Activated CD4-positive, alpha-beta T cell treated with anti-CD3 and anti-CD28 coated beads, Interleukin-2, amount 50 U/mL, for 4 hours (primary cell): ENCODE data around the gene AOAH.

Source experiments
- DNase-seq, 2 experiments: peaks; one replicate each; pipeline ENCODE4 v3.0.0-alpha.2; 2020

The AOAH gene

GRCh38 chr7:36626111-36626510 is 98.2 kb downstream of the AOAH start:
- no peak for DNase-seq

- no peak for DNase-seq
These were observed 99.0 kb downstream of the AOAH start for GRCh38 chr7:36625247-36625646.

- no peak for DNase-seq
These were observed 101.0 kb downstream of the AOAH start for GRCh38 chr7:36623247-36623646.

GRCh38 chr7:36621396-36621795 is 102.9 kb downstream of the AOAH start:
- DNase-seq, result no peak

GRCh38 chr7:36620166-36620708 is 104.1 kb downstream of the AOAH start:
- no peak for DNase-seq

DNA sequence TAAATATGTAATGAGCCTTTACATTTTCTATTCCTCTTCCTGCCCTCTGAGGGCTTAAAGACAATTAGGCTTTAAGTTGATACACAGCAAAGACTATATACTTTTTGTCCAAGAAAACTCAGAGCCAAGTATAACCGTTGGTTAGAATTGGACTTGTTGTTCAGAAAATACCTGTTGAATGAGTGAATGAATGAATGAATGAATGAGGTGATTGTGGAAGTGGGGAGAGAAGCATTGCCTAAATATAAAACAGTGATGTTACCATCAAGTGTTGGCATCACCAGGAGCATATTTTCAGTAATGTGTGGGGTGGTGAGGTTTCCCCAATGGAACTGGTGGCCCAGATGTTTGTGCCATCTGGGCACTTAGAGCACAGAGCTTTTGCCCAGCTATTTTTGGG is 106.9 kb downstream of the AOAH start:
- no peak for DNase-seq

DNA sequence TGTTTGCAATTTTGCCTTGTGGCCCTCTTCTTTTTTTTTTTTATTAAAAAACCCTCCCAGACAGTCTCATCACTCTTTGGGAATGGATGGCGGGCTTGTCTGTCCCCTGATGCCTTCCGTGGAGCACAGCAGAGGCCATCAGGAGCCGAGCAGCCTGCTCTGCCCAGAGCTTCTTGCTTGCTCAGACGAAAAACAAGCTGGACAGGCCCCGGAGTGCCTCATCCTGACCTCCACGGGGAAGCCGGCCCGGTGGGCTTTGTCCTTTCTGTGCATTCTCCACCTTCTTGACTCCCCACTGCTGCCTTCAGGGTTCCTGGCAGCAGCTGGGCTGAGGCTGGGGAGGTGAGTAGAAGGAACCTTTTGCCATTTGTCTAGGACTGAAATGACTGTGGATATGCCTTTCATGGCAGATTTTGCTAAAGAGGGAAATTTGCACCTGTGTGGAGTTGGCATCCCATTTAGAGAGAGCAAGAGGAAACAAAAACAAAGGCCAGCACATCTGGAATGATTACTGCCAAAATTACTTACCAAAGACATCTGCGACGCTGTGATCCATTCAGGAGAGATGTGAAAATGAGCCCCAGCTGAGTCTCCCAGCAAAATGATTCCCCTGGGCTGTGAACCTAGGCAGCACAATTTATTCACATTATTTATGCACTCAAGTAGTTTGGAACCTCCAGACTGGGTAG is 108.3 kb downstream of the AOAH start:
- no peak for DNase-seq

- no peak for DNase-seq
These were observed 109.3 kb downstream of the AOAH start for GRCh38 chr7:36614959-36615358.

DNA sequence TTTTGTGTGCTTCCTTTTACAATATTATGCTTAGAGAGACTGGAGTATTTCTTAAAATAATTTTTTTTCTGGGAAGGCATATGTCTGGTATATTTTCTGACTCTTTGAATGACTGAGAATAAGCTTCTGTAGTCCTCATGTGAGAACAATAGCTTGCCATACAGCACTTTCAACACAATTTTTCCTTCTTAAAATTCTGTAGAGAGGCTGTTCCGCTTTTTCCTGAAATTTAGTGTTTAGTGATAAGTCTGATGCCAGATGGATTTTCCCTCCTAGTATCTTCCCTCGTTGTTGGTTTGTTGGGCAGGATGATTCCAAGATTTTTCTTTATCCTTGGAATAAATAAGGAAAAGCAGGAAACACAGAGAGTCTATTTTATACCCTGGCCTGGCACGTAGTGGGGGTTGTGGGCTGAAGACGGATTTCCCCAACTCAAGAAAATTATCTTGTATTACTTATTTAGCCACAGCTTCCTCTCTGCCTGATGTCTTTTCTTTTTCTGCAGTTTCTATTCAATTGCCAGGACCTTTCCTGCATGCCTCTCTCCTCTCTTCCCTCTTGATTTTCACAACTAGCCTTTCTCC is 111.2 kb downstream of the AOAH start:
- no peak for DNase-seq

DNA sequence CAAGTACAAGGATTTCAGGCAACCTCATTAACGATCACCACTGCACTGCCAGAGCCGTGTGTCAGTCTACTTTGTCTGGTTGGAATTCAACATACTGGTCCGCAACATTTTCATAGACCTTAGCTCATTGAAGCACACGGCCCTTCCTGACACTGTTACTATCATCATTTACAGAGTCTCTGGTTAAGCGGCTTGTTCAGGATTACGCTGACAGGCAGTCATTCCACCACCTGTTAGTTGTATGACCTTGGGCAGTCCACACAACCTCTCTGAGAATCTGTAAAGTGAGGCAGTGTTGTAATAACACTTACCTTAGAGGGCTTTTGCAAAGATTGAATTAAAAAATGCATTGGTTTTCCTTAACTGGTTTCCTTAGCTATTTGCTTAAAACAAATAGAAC is 112.6 kb downstream of the AOAH start:
- no peak for DNase-seq

DNA sequence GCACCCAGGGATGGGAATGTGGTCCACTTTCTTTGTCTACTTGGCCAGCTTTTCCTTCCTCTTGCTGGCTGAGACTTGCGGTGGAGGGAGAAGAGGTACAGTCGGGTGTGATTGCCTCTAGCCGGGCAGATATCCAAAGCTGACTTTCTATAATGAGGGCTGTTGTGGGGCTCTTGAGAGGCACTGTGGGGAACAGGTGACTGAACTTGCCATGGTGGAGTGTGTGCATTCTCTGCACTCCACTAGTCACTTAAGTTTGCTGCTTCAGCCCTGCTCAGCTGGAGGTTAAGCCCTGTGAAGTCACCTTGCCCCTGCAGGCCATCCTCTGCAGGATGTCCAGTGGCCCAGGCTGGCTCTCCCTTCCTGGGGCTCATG is 116.6 kb downstream of the AOAH start:
- DNase-seq, result no peak

DNA sequence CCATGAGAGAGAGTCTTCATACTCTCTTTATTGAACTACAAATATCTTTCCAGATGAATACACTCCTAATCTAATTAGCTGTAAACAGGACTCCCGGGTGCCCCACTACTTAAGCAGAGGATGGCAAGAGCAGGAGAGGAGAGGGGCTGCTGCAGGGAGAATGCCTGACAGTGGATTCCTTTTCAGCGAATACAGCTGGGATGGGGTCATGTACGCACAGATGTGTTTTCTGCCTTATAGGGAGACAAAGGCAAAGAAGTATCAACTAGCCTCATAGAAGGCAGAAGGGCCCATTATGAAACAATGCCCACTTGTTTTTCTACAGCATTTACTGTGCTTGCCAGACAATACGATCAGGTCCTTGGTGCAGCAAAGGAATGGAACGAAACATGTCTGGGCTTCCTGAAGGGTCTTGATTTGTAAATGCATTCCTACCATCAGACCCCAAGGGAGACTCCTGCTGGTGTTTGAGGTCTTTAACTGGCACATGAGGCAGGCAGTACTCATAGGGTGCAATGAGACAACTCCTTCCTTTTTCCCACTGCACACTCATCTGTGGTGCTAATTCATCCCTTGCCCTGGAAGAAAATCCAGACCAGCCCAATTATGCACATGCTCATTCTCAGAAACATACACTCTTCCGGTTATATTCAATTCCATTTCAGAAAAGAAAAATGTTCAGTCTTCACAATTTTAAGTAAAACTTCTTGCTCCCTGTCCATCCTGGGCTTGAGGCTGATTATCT is 117.1 kb downstream of the AOAH start:
- no peak for DNase-seq

GRCh38 chr7:36606153-36606975 is 117.9 kb downstream of the AOAH start:
- no peak for DNase-seq

DNA sequence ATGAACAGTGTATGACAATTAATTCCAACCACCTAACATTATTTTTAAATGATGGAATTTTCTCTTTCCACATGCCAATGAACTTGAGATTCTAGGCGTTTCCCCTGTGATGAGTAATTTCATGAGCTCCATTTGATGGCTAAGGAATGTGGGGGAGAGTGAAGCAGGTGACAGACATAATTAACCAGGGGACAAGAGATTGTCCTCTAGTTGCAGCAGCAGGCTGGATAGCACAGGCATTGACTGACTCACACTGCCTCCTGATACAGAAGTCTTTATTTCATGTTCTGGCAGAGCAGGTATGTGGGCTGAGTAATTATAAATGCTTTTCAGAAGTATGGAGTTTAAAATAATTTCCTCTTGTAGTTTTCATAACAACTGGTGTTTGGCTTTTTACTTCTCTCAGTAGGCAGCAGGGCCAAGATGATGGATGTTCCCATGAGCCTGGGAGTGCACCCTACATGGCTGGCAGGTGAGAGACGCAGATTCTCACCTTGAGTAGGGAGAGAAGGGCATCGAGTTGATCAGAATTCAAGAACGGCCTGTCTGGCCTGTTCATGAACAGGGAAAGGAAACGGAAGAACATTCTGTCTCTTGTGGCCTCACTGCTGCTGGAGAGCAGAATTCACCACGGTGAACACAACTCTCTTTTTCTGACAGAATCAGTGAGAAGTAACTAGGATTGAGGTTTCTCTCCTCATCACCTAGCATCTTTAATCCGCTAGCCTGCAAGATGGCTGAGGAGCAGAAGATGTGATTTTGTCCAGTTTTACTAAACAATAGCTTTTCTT is 118.8 kb downstream of the AOAH start:
- DNase-seq, result no peak

DNA sequence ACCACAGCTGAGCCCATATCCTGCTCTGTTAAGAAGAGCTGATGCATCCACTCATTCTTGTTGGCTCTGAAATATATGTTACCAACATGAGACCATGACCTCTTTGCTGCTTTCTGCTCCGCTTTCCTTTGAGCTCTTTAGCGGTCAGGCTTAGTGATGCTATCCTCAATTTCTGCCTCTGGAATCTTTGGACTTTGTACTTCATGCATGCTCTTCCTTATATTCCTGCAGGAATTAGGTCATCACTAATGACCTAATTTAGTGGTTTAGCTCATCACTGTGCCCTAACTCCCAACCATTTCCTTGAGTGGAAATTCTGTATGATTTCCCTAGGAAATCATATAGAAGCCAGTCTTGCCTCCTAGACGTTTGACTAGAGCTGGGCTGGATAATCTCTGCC is 119.5 kb downstream of the AOAH start:
- DNase-seq, result no peak

- DNase-seq, result no peak
These were observed 121.1 kb downstream of the AOAH start for GRCh38 chr7:36602934-36603887.

GRCh38 chr7:36602511-36602910 is 121.8 kb downstream of the AOAH start:
- no peak for DNase-seq

DNA sequence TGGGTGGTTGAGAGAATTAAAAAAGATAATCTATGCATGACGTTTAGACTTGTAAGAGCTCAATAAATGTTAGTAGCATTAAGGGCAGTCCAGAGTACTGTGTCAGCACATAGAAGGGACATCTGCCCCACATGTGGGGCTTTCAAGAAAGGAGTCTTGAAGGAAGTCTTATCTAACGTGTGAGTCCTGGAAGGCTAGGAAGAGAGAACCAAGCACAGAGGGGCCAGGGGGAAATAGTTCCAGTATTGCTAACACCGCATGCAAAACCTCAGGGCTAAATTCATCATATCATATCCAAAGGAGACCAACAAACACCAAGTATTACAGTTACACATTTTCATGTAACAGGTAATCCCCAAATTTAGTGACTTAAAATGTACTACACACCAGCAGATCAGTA is 122.7 kb downstream of the AOAH start:
- DNase-seq, result no peak

DNA sequence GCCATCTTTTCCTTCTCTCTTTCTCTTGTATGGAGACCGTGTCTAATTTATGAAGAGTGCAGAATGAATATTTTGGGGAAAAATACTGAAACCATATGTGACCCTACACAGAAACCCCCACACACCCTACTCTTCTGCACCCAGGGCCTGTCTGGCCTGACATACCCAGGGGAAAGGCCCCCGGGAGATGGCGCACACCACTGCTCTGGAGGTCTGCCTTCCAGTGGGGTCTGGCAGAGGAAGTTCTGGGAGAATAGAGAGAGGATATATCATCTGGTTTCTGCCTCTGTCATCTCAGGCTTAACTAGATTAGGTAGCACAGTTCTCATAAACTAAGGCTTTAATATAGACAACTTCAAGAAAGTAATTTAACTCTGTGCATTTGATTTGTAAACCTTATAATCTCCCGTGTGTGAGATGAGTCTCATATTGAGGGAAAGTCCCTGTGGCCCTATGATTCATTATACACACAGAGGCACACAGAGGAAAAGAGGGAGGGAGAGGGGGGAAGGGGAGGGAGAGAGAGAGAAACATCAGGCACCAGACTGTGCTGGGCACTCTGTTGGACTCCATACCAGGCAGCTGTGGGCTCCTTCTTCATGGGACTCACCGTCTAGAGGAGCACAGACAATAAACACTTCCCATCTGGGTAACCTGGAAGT is 123.3 kb downstream of the AOAH start:
- no peak for DNase-seq

- DNase-seq, result no peak
These were observed 124.0 kb downstream of the AOAH start for GRCh38 chr7:36600314-36600682.
